ENCODE measurements around the gene PPP2R2D. TPM values are rescaled to one million over a fixed set of nuclear protein-coding genes. Genes with fewer than 3 reads are reported as not detected.

PPP2R2D gene
- total RNA-seq, 1 donor = 23.9 TPM

DNA sequence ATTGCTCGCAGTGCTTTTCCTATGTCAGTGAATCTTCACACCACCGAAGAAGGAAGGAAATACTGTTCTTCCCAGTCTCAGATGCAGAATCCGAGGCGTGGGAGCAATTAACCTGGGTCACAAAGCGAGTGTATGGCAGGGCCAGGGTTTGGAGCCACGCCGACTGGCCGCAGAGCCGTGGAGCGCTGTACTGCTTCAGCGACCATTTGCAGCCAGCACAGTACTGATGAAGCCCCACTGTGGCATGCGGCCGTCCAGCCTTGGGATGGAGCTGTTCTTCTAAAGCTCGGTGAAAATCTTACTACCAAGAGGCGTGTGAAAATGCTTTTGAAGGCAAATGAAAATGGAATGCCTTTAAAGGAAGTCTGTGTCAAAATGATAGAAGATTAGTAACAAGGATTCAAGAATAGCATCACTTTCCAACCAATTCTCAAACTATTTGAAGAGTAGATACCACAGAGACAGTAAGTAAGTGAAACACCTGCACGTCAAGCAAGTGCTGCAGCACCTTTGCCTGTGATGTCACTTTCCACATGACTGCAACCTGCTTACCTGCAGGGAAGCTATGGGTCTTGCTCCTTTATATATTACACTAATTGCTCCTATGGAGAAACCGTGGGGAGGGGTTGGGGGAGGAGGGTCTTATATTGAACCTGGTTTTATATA lies 4.9 kb downstream of the PPP2R2D start:
- TF ChIP-seq, protein P1, sequence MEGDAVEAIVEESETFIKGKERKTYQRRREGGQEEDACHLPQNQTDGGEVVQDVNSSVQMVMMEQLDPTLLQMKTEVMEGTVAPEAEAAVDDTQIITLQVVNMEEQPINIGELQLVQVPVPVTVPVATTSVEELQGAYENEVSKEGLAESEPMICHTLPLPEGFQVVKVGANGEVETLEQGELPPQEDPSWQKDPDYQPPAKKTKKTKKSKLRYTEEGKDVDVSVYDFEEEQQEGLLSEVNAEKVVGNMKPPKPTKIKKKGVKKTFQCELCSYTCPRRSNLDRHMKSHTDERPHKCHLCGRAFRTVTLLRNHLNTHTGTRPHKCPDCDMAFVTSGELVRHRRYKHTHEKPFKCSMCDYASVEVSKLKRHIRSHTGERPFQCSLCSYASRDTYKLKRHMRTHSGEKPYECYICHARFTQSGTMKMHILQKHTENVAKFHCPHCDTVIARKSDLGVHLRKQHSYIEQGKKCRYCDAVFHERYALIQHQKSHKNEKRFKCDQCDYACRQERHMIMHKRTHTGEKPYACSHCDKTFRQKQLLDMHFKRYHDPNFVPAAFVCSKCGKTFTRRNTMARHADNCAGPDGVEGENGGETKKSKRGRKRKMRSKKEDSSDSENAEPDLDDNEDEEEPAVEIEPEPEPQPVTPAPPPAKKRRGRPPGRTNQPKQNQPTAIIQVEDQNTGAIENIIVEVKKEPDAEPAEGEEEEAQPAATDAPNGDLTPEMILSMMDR (IDR thresholded peaks at IDR 0.05; ENCODE audit: extremely low read depth, low read depth, low read length) = no peak

GRCh38 chr10:131906269-131906639 lies 5.4 kb downstream of the PPP2R2D start:
- peaks cover 13% of the 10 kb centered on the region for H3K36me3 ChIP-seq (ENCODE audit: insufficient read depth, low read length)
- no peak overlapping the region for H3K4me3 ChIP-seq (ENCODE audit: insufficient read depth, low read length)
- peaks cover 97% of the 10 kb centered on the region for H3K79me2 ChIP-seq (ENCODE audit: insufficient read depth, low read length)
- H4K20me1 ChIP-seq (ENCODE audit: insufficient read depth, low read length) = peaks cover 56% of the 10 kb centered on the region
- TF ChIP-seq, protein P1 (IDR thresholded peaks at IDR 0.05; ENCODE audit: extremely low read depth, low read depth, low read length) = no peak
- no peak overlapping the region for H2AFZ ChIP-seq (ENCODE audit: low read length)
- no peaks in the 10 kb centered on the region for H3K9me3 ChIP-seq (ENCODE audit: low read depth, low read length)
- no peaks in the 10 kb centered on the region for H3K27me3 ChIP-seq (ENCODE audit: insufficient read depth, low read length)
- H3K4me1 ChIP-seq (ENCODE audit: insufficient read depth, low read length) = peaks cover 13% of the 10 kb centered on the region
- no peak for DNase-seq (ENCODE audit: insufficient read length, low spot score, missing footprints)
- H3K4me2 ChIP-seq (ENCODE audit: insufficient read depth, low read length) = no peak overlapping the region
- H3K27ac ChIP-seq (ENCODE audit: low read depth, low read length) = no peak overlapping the region

More for the DNA sequence above, 4.9 kb downstream of the PPP2R2D start:
- H4K20me1 ChIP-seq (ENCODE audit: insufficient read depth, low read length) = peaks cover 56% of the 10 kb centered on the region
- H3K36me3 ChIP-seq (ENCODE audit: insufficient read depth, low read length) = peaks cover 13% of the 10 kb centered on the region
- no peak overlapping the region for H3K4me3 ChIP-seq (ENCODE audit: insufficient read depth, low read length)
- H3K9me3 ChIP-seq (ENCODE audit: low read depth, low read length) = no peaks in the 10 kb centered on the region
- no peak overlapping the region for H3K27ac ChIP-seq (ENCODE audit: low read depth, low read length)
- peaks cover 94% of the 10 kb centered on the region for H3K79me2 ChIP-seq (ENCODE audit: insufficient read depth, low read length)
- no peaks in the 10 kb centered on the region for H3K27me3 ChIP-seq (ENCODE audit: insufficient read depth, low read length)
- peaks cover 13% of the 10 kb centered on the region for H3K4me1 ChIP-seq (ENCODE audit: insufficient read depth, low read length)
- DNase-seq (ENCODE audit: insufficient read length, low spot score, missing footprints) = no peak
- no peak overlapping the region for H2AFZ ChIP-seq (ENCODE audit: low read length)
- H3K4me2 ChIP-seq (ENCODE audit: insufficient read depth, low read length) = no peak overlapping the region

DNA sequence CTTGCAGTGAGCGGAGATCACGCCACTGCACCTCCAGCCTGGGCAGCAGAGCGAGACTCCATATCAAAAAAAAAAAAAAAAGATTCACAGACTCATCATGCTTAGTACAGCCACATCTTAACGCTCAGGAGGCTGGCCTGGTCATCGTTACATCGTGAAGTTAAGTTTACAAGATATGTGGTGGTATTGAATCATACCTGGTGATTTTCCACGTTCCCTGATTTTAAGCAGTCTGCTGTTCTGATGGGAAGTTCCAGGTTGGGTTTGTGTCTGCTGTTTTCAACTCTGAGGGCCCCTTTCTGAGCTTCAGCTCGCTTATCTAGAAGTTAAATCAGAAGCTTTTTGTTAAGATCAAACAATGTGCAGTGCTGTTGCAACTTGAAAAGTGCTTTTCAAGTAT lies 6.9 kb downstream of the PPP2R2D start:
- H3K4me2 ChIP-seq (ENCODE audit: insufficient read depth, low read length) = no peak overlapping the region
- TF ChIP-seq, protein P1 (IDR thresholded peaks at IDR 0.05; ENCODE audit: extremely low read depth, low read depth, low read length) = no peak
- no peaks in the 10 kb centered on the region for H3K9me3 ChIP-seq (ENCODE audit: low read depth, low read length)
- no peak overlapping the region for H2AFZ ChIP-seq (ENCODE audit: low read length)
- H3K4me3 ChIP-seq (ENCODE audit: insufficient read depth, low read length) = no peak overlapping the region
- no peak for DNase-seq (ENCODE audit: insufficient read length, low spot score, missing footprints)
- peaks cover 49% of the 10 kb centered on the region for H4K20me1 ChIP-seq (ENCODE audit: insufficient read depth, low read length)
- no peaks in the 10 kb centered on the region for H3K27me3 ChIP-seq (ENCODE audit: insufficient read depth, low read length)
- H3K36me3 ChIP-seq (ENCODE audit: insufficient read depth, low read length) = peaks cover 16% of the 10 kb centered on the region
- H3K79me2 ChIP-seq (ENCODE audit: insufficient read depth, low read length) = peaks cover 97% of the 10 kb centered on the region
- H3K4me1 ChIP-seq (ENCODE audit: insufficient read depth, low read length) = peaks cover 5% of the 10 kb centered on the region
- H3K27ac ChIP-seq (ENCODE audit: low read depth, low read length) = no peak overlapping the region

GRCh38 chr10:131908151-131908550 lies 7.3 kb downstream of the PPP2R2D start:
- H3K79me2 ChIP-seq (ENCODE audit: insufficient read depth, low read length) = peaks cover 95% of the 10 kb centered on the region
- H3K4me3 ChIP-seq (ENCODE audit: insufficient read depth, low read length) = no peak overlapping the region
- H3K4me1 ChIP-seq (ENCODE audit: insufficient read depth, low read length) = peaks cover 4% of the 10 kb centered on the region
- peaks cover 49% of the 10 kb centered on the region for H4K20me1 ChIP-seq (ENCODE audit: insufficient read depth, low read length)
- TF ChIP-seq, protein P1 (IDR thresholded peaks at IDR 0.05; ENCODE audit: extremely low read depth, low read depth, low read length) = no peak
- no peak overlapping the region for H3K27ac ChIP-seq (ENCODE audit: low read depth, low read length)
- H2AFZ ChIP-seq (ENCODE audit: low read length) = no peak overlapping the region
- DNase-seq (ENCODE audit: insufficient read length, low spot score, missing footprints) = no peak
- no peak overlapping the region for H3K4me2 ChIP-seq (ENCODE audit: insufficient read depth, low read length)
- H3K27me3 ChIP-seq (ENCODE audit: insufficient read depth, low read length) = no peaks in the 10 kb centered on the region
- peaks cover 16% of the 10 kb centered on the region for H3K36me3 ChIP-seq (ENCODE audit: insufficient read depth, low read length)
- H3K9me3 ChIP-seq (ENCODE audit: low read depth, low read length) = no peaks in the 10 kb centered on the region
